Hepatocyte (in vitro differentiated cells): Measurements from ENCODE around the gene MRPL55. TPM values are rescaled to one million over a fixed set of nuclear protein-coding genes. Genes with fewer than 3 reads are reported as not detected.

Experiments
- DNase-seq: peaks from one replicate; pipeline ENCODE4 v3.0.0-alpha.2; 2016; ENCODE audit warnings: low spot score
- H2AFZ ChIP-seq: fragments of 200-600 bp; sonication (generic); 2 replicates; pipeline ENCODE4 v1.6.0; 2016; ENCODE audit warnings: antibody characterized with exemption, mild to moderate bottlenecking
- H3K27ac ChIP-seq: fragments of 200-600 bp; sonication (generic); 2 replicates; pipeline ENCODE4 v1.5.1; 2016; ENCODE audit warnings: mild to moderate bottlenecking
- H3K27me3 ChIP-seq: fragments of 200-600 bp; sonication (generic); 2 replicates; pipeline ENCODE4 v1.6.1; 2016
- H3K36me3 ChIP-seq: fragments of 200-600 bp; sonication (generic); replicated peaks from 2 replicates; pipeline ENCODE4 v1.5.1; 2016; ENCODE audit warnings: low read depth; ENCODE audit not compliant: insufficient read depth
- H3K4me1 ChIP-seq: fragments of 200-600 bp; sonication (generic); 2 replicates; pipeline ENCODE4 v1.5.1; 2016; ENCODE audit warnings: mild to moderate bottlenecking, moderate library complexity; ENCODE audit not compliant: insufficient read depth
- H3K4me2 ChIP-seq: fragments of 200-600 bp; sonication (generic); 2 replicates; pipeline ENCODE4 v1.6.0; 2016
- H3K4me3 ChIP-seq: fragments of 200-600 bp; sonication (generic); 2 replicates; pipeline ENCODE4 v1.5.1; 2016; ENCODE audit warnings: mild to moderate bottlenecking
- H3K79me2 ChIP-seq: fragments of 200-600 bp; sonication (generic); 2 replicates; pipeline ENCODE4 v1.6.0; 2017; ENCODE audit warnings: mild to moderate bottlenecking
- H3K9me2 ChIP-seq: fragments of 200-600 bp; sonication (generic); replicated peaks from 2 replicates; pipeline ENCODE4 v1.6.0; 2017; ENCODE audit warnings: mild to moderate bottlenecking; ENCODE audit not compliant: insufficient read depth
- H3K9me3 ChIP-seq: fragments of 200-600 bp; sonication (generic); 2 replicates; pipeline ENCODE4 v1.5.1; 2016; ENCODE audit warnings: low read depth, mild to moderate bottlenecking
- H4K20me1 ChIP-seq: fragments of 200-600 bp; sonication (generic); 2 replicates; pipeline ENCODE4 v1.6.0; 2016; ENCODE audit warnings: mild to moderate bottlenecking; ENCODE audit not compliant: insufficient read depth, poor library complexity, severe bottlenecking
- CTCF ChIP-seq: fragments of 200-600 bp; sonication (generic); IDR thresholded peaks from 2 replicates; pipeline ENCODE4 v1.5.1; 2016; ENCODE audit warnings: antibody characterized with exemption, mild to moderate bottlenecking; ENCODE audit not compliant: poor library complexity
- EZH2 ChIP-seq: fragments of 200-600 bp; sonication (generic); IDR thresholded peaks from 2 replicates; pipeline ENCODE4 v1.6.1; 2016; ENCODE audit warnings: antibody characterized with exemption, mild to moderate bottlenecking, borderline replicate concordance
- EZH2phosphoT487 ChIP-seq: fragments of 200-600 bp; sonication (generic); IDR thresholded peaks from one replicate; pipeline ENCODE4 v1.6.1; 2018; ENCODE audit warnings: antibody characterized with exemption, mild to moderate bottlenecking, low read depth, moderate library complexity; ENCODE audit not compliant: unreplicated experiment, severe bottlenecking
- WGBS: methylation state at CpG from one replicate; pipeline ENCODE4 v1.1.6; 2016; ENCODE audit warnings: low lambda C conversion rate; ENCODE audit errors: missing lambda C conversion rate; 5-methylcytosine and 5-hydroxymethylcytosine counted together
- polyA plus RNA-seq: library from polyadenylated mRNA; unstranded; fragments of >200 nt; fragmentation: Nextera tagmentation; extraction: Ambion mirVana; gene quantifications from 2 replicates; pipeline ENCODE4 v1.2.1, GENCODE V29; 2016
- total RNA-seq: library from RNA; depleted of rRNA; stranded (reverse); fragments of >200 nt; gene quantifications from 2 replicates; pipeline ENCODE4 v1.2.3, GENCODE V29; 2014

The MRPL55 gene
- total and polyA plus RNA-seq, 2 experiments from 2014 or later = 64.8 to 130 TPM

GRCh38 chr1:228105996-228106799 lies 2.9 kb downstream of the MRPL55 start:
- no peaks in the 10 kb centered on the region for H3K36me3 ChIP-seq
- no peak overlapping the region for H3K27ac ChIP-seq
- H3K4me2 ChIP-seq = no peak overlapping the region
- no peak overlapping the region for H3K4me3 ChIP-seq
- peaks cover 23% of the 10 kb centered on the region for H3K79me2 ChIP-seq
- H3K27me3 ChIP-seq = no peaks in the 10 kb centered on the region
- 90% methylated on average over 8 of the region's 8 CpGs for WGBS
- H3K9me3 ChIP-seq = no peaks in the 10 kb centered on the region
- TF ChIP-seq EZH2 (no peak), EZH2phosphoT487 (no peak), CTCF (no peak)
- no peak overlapping the region for H2AFZ ChIP-seq
- no peak for DNase-seq
- H3K4me1 ChIP-seq = peaks cover 21% of the 10 kb centered on the region
- no peaks in the 10 kb centered on the region for H3K9me2 ChIP-seq
- H4K20me1 ChIP-seq = peaks cover 9% of the 10 kb centered on the region

- no peak overlapping the region for H3K4me2 ChIP-seq
- H3K27ac ChIP-seq = no peak overlapping the region
- no peak for TF ChIP-seq EZH2phosphoT487
- TF ChIP-seq EZH2 = no peak
- no peak for TF ChIP-seq CTCF
- H3K4me1 ChIP-seq = peaks cover 20% of the 10 kb centered on the region
- no peaks in the 10 kb centered on the region for H3K9me2 ChIP-seq
- no peaks in the 10 kb centered on the region for H3K36me3 ChIP-seq
- H3K79me2 ChIP-seq = peaks cover 31% of the 10 kb centered on the region
- no peaks in the 10 kb centered on the region for H3K9me3 ChIP-seq
- DNase-seq = no peak
- peaks cover 17% of the 10 kb centered on the region for H4K20me1 ChIP-seq
- no peak overlapping the region for H2AFZ ChIP-seq
- H3K27me3 ChIP-seq = no peaks in the 10 kb centered on the region
- 96% methylated on average over 9 of the region's 9 CpGs for WGBS
- no peak overlapping the region for H3K4me3 ChIP-seq
These were observed 3.7 kb downstream of the MRPL55 start for GRCh38 chr1:228105270-228105995.

- 77% methylated on average over 7 of the region's 7 CpGs for WGBS
- Histone ChIP-seq H3K79me2 (peaks cover 38% of the 10 kb centered on the region), H3K9me3 (no peaks in the 10 kb centered on the region), H2AFZ (no peak overlapping the region), H3K9me2 (no peaks in the 10 kb centered on the region), H4K20me1 (peaks cover 24% of the 10 kb centered on the region), H3K27me3 (no peaks in the 10 kb centered on the region), H3K4me2 (no peak overlapping the region), H3K27ac (no peak overlapping the region), H3K36me3 (no peaks in the 10 kb centered on the region), H3K4me3 (no peak overlapping the region), H3K4me1 (peaks cover 14% of the 10 kb centered on the region)
- no peak for DNase-seq
- TF ChIP-seq EZH2phosphoT487 = no peak
- no peak for TF ChIP-seq CTCF
- no peak for TF ChIP-seq EZH2
These were observed 4.4 kb downstream of the MRPL55 start for GRCh38 chr1:228104526-228105269.
